ENCODE measurements around the gene SLC23A2.

Gene SLC23A2

GRCh38 chr20:4946585-4946984 lies 54.7 kb downstream of the SLC23A2 start:
- no peak for TF ChIP-seq ZNF384 (IDR thresholded peaks at IDR 0.05)
- TF ChIP-seq HDGF (IDR thresholded peaks at IDR 0.05; ENCODE audit: borderline replicate concordance): no peak
- TF ChIP-seq PKNOX1 (IDR thresholded peaks at IDR 0.05): no peak
- no peak for TF ChIP-seq NFRKB (IDR thresholded peaks at IDR 0.05)
- TF ChIP-seq SP1 (IDR thresholded peaks at IDR 0.05): no peak
- no peak for TF ChIP-seq SUZ12 (IDR thresholded peaks at IDR 0.05)
- TF ChIP-seq ELF4 (IDR thresholded peaks at IDR 0.05): no peak
- no peak for TF ChIP-seq TARDBP (IDR thresholded peaks at IDR 0.05)
- TF ChIP-seq FOXA1 (IDR thresholded peaks at IDR 0.05): no peak
- TF ChIP-seq CTBP1 (IDR thresholded peaks at IDR 0.05; ENCODE audit: borderline replicate concordance): no peak
- no peak for TF ChIP-seq FOXM1 (IDR thresholded peaks at IDR 0.05; ENCODE audit: borderline replicate concordance)
- no peak for TF ChIP-seq BHLHE40 (IDR thresholded peaks at IDR 0.05; ENCODE audit: borderline replicate concordance)
- no peak for TF ChIP-seq FOXK2 (IDR thresholded peaks at IDR 0.05)
- TF ChIP-seq L3MBTL2 (conservative IDR thresholded peaks at IDR 0.05): no peak
- TF ChIP-seq ARNT (IDR thresholded peaks at IDR 0.05): no peak
- TF ChIP-seq LEF1 (IDR thresholded peaks at IDR 0.05; ENCODE audit: borderline replicate concordance): no peak
- DNase-seq (ENCODE audit: extremely low spot score): no peak
- POLR2A ChIA-PET: no interaction called here
- CTCF ChIA-PET: no interaction called here

GRCh38 chr20:4944518-4945313 lies 56.6 kb downstream of the SLC23A2 start:
- TF ChIP-seq FOXK2 (IDR thresholded peaks at IDR 0.05) (no peak), L3MBTL2 (conservative IDR thresholded peaks at IDR 0.05) (no peak), PKNOX1 (IDR thresholded peaks at IDR 0.05) (no peak), FOXA1 (IDR thresholded peaks at IDR 0.05) (no peak), LEF1 (IDR thresholded peaks at IDR 0.05; ENCODE audit: borderline replicate concordance) (no peak)
- CTCF ChIA-PET: no interaction called here
- POLR2A ChIA-PET: no interaction called here
- DNase-seq (ENCODE audit: extremely low spot score): no peak

- ChIA-PET POLR2A (no interaction called here), CTCF (interaction anchor here (0.7 kb wide), 1 partner anchor 200 kb away, joined by 3 read pairs; no protein-coding TSS in a partner anchor)
- DNase-seq (ENCODE audit: extremely low spot score): no peak
- TF ChIP-seq HDGF (IDR thresholded peaks at IDR 0.05; ENCODE audit: borderline replicate concordance) (no peak), TARDBP (IDR thresholded peaks at IDR 0.05) (no peak), BHLHE40 (IDR thresholded peaks at IDR 0.05; ENCODE audit: borderline replicate concordance) (no peak), L3MBTL2 (conservative IDR thresholded peaks at IDR 0.05) (no peak), ARNT (IDR thresholded peaks at IDR 0.05) (no peak), FOXM1 (IDR thresholded peaks at IDR 0.05; ENCODE audit: borderline replicate concordance) (no peak)
Measured at GRCh38 chr20:4942331-4942730, 59.0 kb downstream of the SLC23A2 start.

- no peak for DNase-seq (ENCODE audit: extremely low spot score)
- TF ChIP-seq ZNF384 (IDR thresholded peaks at IDR 0.05) (0 out of 2 replicates have a peak, but pooled peaks have one; percentile 26), FOXK2 (IDR thresholded peaks at IDR 0.05) (no peak), PKNOX1 (IDR thresholded peaks at IDR 0.05) (peak; percentile 59; the same call in 1 of the 2 replicates)
- POLR2A ChIA-PET: no interaction called here
- CTCF ChIA-PET: no interaction called here
Measured at GRCh38 chr20:4937407-4938319, 63.6 kb downstream of the SLC23A2 start.

GRCh38 chr20:4936851-4937406 lies 64.4 kb downstream of the SLC23A2 start:
- POLR2A ChIA-PET: no interaction called here
- CTCF ChIA-PET: no interaction called here
- TF ChIP-seq SUZ12 (IDR thresholded peaks at IDR 0.05) (no peak), PKNOX1 (IDR thresholded peaks at IDR 0.05) (no peak), FOXK2 (IDR thresholded peaks at IDR 0.05) (no peak), FOXA1 (IDR thresholded peaks at IDR 0.05) (no peak), SP1 (IDR thresholded peaks at IDR 0.05) (no peak), HDGF (IDR thresholded peaks at IDR 0.05; ENCODE audit: borderline replicate concordance) (no peak), CTBP1 (IDR thresholded peaks at IDR 0.05; ENCODE audit: borderline replicate concordance) (no peak), ELF4 (IDR thresholded peaks at IDR 0.05) (no peak), ZNF384 (IDR thresholded peaks at IDR 0.05) (no peak), BHLHE40 (IDR thresholded peaks at IDR 0.05; ENCODE audit: borderline replicate concordance) (no peak)

More at GRCh38 chr20:4936851-4937406, 64.4 kb downstream of the SLC23A2 start:
- DNase-seq (ENCODE audit: extremely low spot score): no peak
